CD1c-positive myeloid dendritic cell (primary cell): ENCODE measurements around the gene SEMA7A.

Source experiments
- DNase-seq: peaks from one replicate; pipeline ENCODE4 v3.0.0-alpha.2; 2016; ENCODE audit errors: extremely low spot score

SEMA7A gene

GRCh38 chr15:74387141-74387541 lies 46.6 kb downstream of the SEMA7A start:
- no peak for DNase-seq

- no peak for DNase-seq
These were observed 47.1 kb downstream of the SEMA7A start for GRCh38 chr15:74386496-74387140.

- no peak for DNase-seq
These were observed 48.0 kb downstream of the SEMA7A start for GRCh38 chr15:74385733-74386132.

- DNase-seq, result peak; percentile 79
These were observed 48.7 kb downstream of the SEMA7A start for GRCh38 chr15:74384881-74385643.

GRCh38 chr15:74384566-74384880 lies 49.2 kb downstream of the SEMA7A start:
- no peak for DNase-seq

GRCh38 chr15:74383695-74384565 lies 49.8 kb downstream of the SEMA7A start:
- DNase-seq, result peak; percentile 32

- no peak for DNase-seq
These were observed 50.5 kb downstream of the SEMA7A start for GRCh38 chr15:74383286-74383685.

- peak; percentile 91 for DNase-seq
These were observed 51.5 kb downstream of the SEMA7A start for GRCh38 chr15:74382004-74382816.

GRCh38 chr15:74381481-74381880 lies 52.3 kb downstream of the SEMA7A start:
- no peak for DNase-seq

GRCh38 chr15:74381190-74381453 lies 52.6 kb downstream of the SEMA7A start:
- no peak for DNase-seq

- no peak for DNase-seq
These were observed 53.2 kb downstream of the SEMA7A start for GRCh38 chr15:74380361-74381189.

GRCh38 chr15:74378848-74379247 lies 54.9 kb downstream of the SEMA7A start:
- peak; percentile 35 for DNase-seq

GRCh38 chr15:74377831-74378766 lies 55.7 kb downstream of the SEMA7A start:
- no peak for DNase-seq

- no peak for DNase-seq
These were observed 56.8 kb downstream of the SEMA7A start for GRCh38 chr15:74376825-74377581.

- no peak for DNase-seq
These were observed 57.5 kb downstream of the SEMA7A start for GRCh38 chr15:74376226-74376625.

- peak; percentile 91 for DNase-seq
These were observed 58.5 kb downstream of the SEMA7A start for GRCh38 chr15:74375303-74375693.

- DNase-seq, result no peak
These were observed 59.0 kb downstream of the SEMA7A start for GRCh38 chr15:74374648-74375302.

- DNase-seq, result peak; percentile 92
These were observed 59.8 kb downstream of the SEMA7A start for GRCh38 chr15:74373731-74374647.
